ENCODE measurements around the gene MAPK11. TPM values are rescaled to one million over a fixed set of nuclear protein-coding genes. Genes with fewer than 3 reads are reported as not detected.
A peak's percentile ranks its signal among the peaks of the same experiment; 100 is the strongest.

The MAPK11 gene
- total and polyA plus RNA-seq, 9 of the 15 experiments (the other 6 are each of a cell fraction or from before 2014, with no cell fraction given): 0.06 to 14.6 (median 5.3) TPM

DNA sequence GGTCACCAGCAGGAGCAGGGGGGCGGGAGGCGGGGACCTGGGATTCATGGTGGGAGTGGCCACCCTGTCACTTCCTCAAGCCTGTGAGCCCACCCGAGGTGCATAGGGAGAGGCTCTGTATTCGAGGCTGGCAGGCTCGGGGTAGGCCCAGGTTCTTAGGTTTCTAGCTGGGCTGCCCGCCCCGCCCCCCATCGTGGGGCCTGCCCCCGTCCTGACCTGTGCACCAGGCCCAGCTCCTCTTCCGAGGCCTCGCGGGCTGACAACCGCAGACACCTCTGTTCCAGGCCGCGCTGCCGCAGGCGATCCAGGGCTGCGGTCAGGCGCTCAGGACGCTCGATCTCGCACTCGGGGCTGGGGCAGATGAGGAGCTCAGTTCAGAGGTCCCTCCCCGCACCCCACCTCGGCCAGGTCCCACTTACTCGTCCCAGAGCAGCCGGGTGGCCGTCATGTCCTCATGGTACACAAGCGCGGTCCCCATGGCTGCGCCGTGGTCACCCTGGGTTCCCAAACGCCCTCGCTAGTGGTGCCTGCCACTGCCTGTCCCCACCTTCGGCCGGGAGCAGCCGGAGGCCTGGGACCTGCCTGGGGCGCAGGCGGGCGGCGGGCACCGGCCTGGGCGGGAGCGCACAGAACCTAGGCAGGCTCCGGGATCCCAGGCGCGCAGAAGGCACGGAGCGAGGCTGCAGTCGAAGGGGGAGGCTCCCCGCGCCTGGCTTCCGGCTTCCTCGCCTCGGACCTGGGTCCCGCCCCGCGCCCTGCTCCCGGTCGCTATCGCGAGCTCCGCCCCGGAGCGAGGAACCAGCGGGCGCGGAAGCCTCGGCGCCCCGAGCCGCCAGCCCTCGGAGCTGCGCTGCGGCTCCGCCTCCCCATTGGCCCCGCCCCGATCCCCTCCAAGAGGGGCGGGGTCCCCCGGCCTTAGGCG is 19.4 kb downstream of the MAPK11 start, which contains the start of gene HDAC10 (continued):
- no peak for TF ChIP-seq TCF7L2 (IDR thresholded peaks at IDR 0.05; ENCODE audit: low read depth, low read length)
- TF ChIP-seq MIER1 (IDR thresholded peaks at IDR 0.05; ENCODE audit: low read depth): no peak
- no peak for TF ChIP-seq ZNF174 (CRISPR knock-in tag; IDR thresholded peaks at IDR 0.05)
- no peak for TF ChIP-seq SAFB2 (IDR thresholded peaks at IDR 0.05; ENCODE audit: borderline replicate concordance, low read depth, low read length, severe bottlenecking)
- peak; percentile 59 for TF ChIP-seq FUS (optimal IDR thresholded peaks at IDR 0.05; ENCODE audit: low read depth, low read length)
- TF ChIP-seq MEIS2 (IDR thresholded peaks at IDR 0.05; ENCODE audit: partially characterized antibody): no peak
- no peak for TF ChIP-seq RBM34 (IDR thresholded peaks at IDR 0.05; ENCODE audit: borderline replicate concordance, insufficient read depth, low read length)
- no peak; the same call in 1 of the 2 replicates for TF ChIP-seq ZBTB40 (IDR thresholded peaks at IDR 0.05)
- no peak for TF ChIP-seq ZBTB40 (CRISPR knock-in tag; IDR thresholded peaks at IDR 0.05)
- TF ChIP-seq POU5F1 (IDR thresholded peaks at IDR 0.05; ENCODE audit: borderline replicate concordance, low read depth, low read length, partially characterized antibody): no peak
- no peak for TF ChIP-seq PATZ1 (CRISPR knock-in tag; IDR thresholded peaks at IDR 0.05; ENCODE audit: borderline replicate concordance)
- TF ChIP-seq ZNF311 (CRISPR knock-in tag; IDR thresholded peaks at IDR 0.05): no peak
- no peak for TF ChIP-seq RBM22 (IDR thresholded peaks at IDR 0.05; ENCODE audit: low read depth, low read length, poor library complexity, severe bottlenecking)
- TF ChIP-seq, protein P1, sequence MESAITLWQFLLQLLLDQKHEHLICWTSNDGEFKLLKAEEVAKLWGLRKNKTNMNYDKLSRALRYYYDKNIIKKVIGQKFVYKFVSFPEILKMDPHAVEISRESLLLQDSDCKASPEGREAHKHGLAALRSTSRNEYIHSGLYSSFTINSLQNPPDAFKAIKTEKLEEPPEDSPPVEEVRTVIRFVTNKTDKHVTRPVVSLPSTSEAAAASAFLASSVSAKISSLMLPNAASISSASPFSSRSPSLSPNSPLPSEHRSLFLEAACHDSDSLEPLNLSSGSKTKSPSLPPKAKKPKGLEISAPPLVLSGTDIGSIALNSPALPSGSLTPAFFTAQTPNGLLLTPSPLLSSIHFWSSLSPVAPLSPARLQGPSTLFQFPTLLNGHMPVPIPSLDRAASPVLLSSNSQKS (CRISPR knock-in tag; IDR thresholded peaks at IDR 0.05): no peak

Data from K562 (cell line).